PC-3 (cell line): ENCODE results near the gene PTPRD. TPM values are rescaled to one million over a fixed set of nuclear protein-coding genes. Genes with fewer than 3 reads are reported as not detected.

Source experiments
- ATAC-seq: fragments of 200-7000 bp; cut with Tn5 transposase; 2 replicates; pipeline ENCODE4 v1.9.1; 2020; ENCODE audit warnings: mild to moderate bottlenecking, moderate library complexity
- BruUV-seq: library from RNA; stranded (reverse); fragments of 400-500 nt; replicated peaks from 2 replicates; lab custom pipeline; 2021; lab: Mats Ljungman, UMichigan
- CTCF ChIA-PET: fragments of 300-600 bp; sonication (Branson Sonifier 250); formaldehyde crosslinking; loops from one replicate; lab custom pipeline; 2022; ENCODE audit warnings: antibody characterized with exemption; lab: Charles Lee
- POLR2A ChIA-PET: fragments of 300-600 bp; sonication (Branson Sonifier 250); formaldehyde crosslinking; loops from one replicate; lab custom pipeline; 2022; ENCODE audit warnings: antibody characterized with exemption; ENCODE audit not compliant: unreplicated experiment; lab: Charles Lee
- DNase-seq: peaks from one replicate; pipeline ENCODE4 v3.0.0-alpha.2; 2015
- H2AFZ ChIP-seq: fragments of 300-600 bp; sonication (generic); 2 replicates; pipeline ENCODE4 v1.6.0; 2016; ENCODE audit warnings: antibody characterized with exemption, low read length
- H3F3A ChIP-seq: fragments of 300-600 bp; sonication (generic); one replicate; pipeline ENCODE4 v1.6.0; 2017; ENCODE audit warnings: antibody characterized with exemption, low read length, control low read depth, mild to moderate bottlenecking; ENCODE audit not compliant: unreplicated experiment
- H3K27ac ChIP-seq: fragments of 300-600 bp; sonication (generic); 2 replicates; pipeline ENCODE4 v1.5.1; 2016; ENCODE audit warnings: mild to moderate bottlenecking, low read length
- H3K27me3 ChIP-seq: fragments of 300-600 bp; sonication (generic); 2 replicates; pipeline ENCODE4 v1.6.1; 2016; ENCODE audit warnings: low read length, mixed read lengths
- H3K36me3 ChIP-seq: fragments of 300-600 bp; sonication (generic); 2 replicates; pipeline ENCODE4 v1.6.1; 2016; ENCODE audit warnings: low read depth, mixed run types, low read length, mixed read lengths
- H3K4me1 ChIP-seq: fragments of 300-600 bp; sonication (generic); 2 replicates; pipeline ENCODE4 v1.5.1; 2016; ENCODE audit warnings: low read length; ENCODE audit not compliant: insufficient read depth
- H3K4me2 ChIP-seq: fragments of 300-600 bp; sonication (generic); 2 replicates; pipeline ENCODE4 v1.6.0; 2016; ENCODE audit warnings: low read length
- H3K4me3 ChIP-seq: fragments of 300-600 bp; sonication (generic); 2 replicates; pipeline ENCODE4 v1.5.1; 2016; ENCODE audit warnings: mild to moderate bottlenecking, low read length, mixed read lengths
- H3K79me2 ChIP-seq: fragments of 300-600 bp; sonication (generic); 2 replicates; pipeline ENCODE4 v1.6.1; 2017; ENCODE audit warnings: low read length, mixed read lengths
- H3K9ac ChIP-seq: fragments of 300-600 bp; sonication (generic); 2 replicates; pipeline ENCODE4 v1.6.0; 2016; ENCODE audit warnings: mild to moderate bottlenecking, low read length
- H3K9me2 ChIP-seq: fragments of 300-600 bp; sonication (generic); replicated peaks from 2 replicates; pipeline ENCODE4 v1.6.1; 2016; ENCODE audit warnings: mixed run types, low read length, mixed read lengths
- H3K9me3 ChIP-seq: fragments of 300-600 bp; sonication (generic); 2 replicates; pipeline ENCODE4 v1.6.1; 2016; ENCODE audit warnings: low read length, mixed read lengths
- H4K20me1 ChIP-seq: fragments of 300-600 bp; sonication (generic); 2 replicates; pipeline ENCODE4 v1.6.1; 2016; ENCODE audit warnings: low read length, mixed read lengths
- EZH2 ChIP-seq: fragments of 300-600 bp; sonication (generic); IDR thresholded peaks from one replicate; pipeline ENCODE4 v1.6.1; 2017; ENCODE audit warnings: antibody characterized with exemption, mild to moderate bottlenecking, low read length; ENCODE audit not compliant: unreplicated experiment
- EZH2phosphoT487 ChIP-seq: fragments of 300-600 bp; sonication (generic); IDR thresholded peaks from 2 replicates; pipeline ENCODE4 v1.6.1; 2018; ENCODE audit warnings: mild to moderate bottlenecking, antibody characterized with exemption, low read length, borderline replicate concordance
- intact Hi-C: fragments of 100-400 bp; cut with micrococcal nuclease; formaldehyde crosslinking; loops from 2 replicates; pipeline ENCODE4 v1.9.0; 2023
- total RNA-seq: library from RNA; depleted of rRNA; stranded (reverse); fragments of >200 nt; gene quantifications from 2 replicates; pipeline ENCODE4 v1.2.3, GENCODE V29; 2014
- TF ChIP-seq, protein P1 (sequence below): fragments of 300-600 bp; sonication (generic); conservative IDR thresholded peaks from 2 replicates; pipeline ENCODE4 v1.5.1; 2017; ENCODE audit warnings: antibody characterized with exemption, low read depth, mild to moderate bottlenecking, low read length

The PTPRD gene
- total RNA-seq, 1 experiment from 2014 or later = not detected

DNA sequence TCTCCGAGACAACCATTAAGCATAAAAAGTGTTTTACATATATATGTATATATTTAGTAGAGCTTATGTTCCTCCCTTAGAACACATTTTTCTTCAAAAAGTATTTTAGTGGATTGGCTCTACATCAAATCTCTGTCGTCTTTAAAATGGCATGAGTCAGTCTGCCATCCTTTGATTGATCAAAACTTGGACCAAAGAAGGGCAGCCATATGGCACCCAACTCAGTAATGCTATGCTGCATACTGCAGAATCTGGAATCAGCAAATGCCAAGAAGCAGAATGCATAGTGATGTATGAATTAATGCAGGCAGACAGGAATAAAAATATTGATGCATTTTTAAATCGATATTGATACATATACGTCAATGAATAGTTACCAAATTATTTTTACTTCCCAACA lies 1074.4 kb downstream of the PTPRD start:
- Histone ChIP-seq H2AFZ (no peak overlapping the region), H3K27me3 (no peaks in the 10 kb centered on the region), H3K79me2 (no peaks in the 10 kb centered on the region), H4K20me1 (no peaks in the 10 kb centered on the region), H3F3A (no peaks in the 10 kb centered on the region), H3K9ac (no peak overlapping the region), H3K4me1 (no peaks in the 10 kb centered on the region), H3K9me3 (no peaks in the 10 kb centered on the region), H3K4me3 (no peak overlapping the region), H3K9me2 (no peaks in the 10 kb centered on the region), H3K36me3 (no peaks in the 10 kb centered on the region), H3K4me2 (no peak overlapping the region), H3K27ac (no peak overlapping the region)
- no peak for TF ChIP-seq EZH2
- intact Hi-C loops = no loop called here
- CTCF ChIA-PET = no interaction called here
- no peak for ATAC-seq
- DNase-seq = no peak
- POLR2A ChIA-PET = no interaction called here
- no TSS peak for BruUV-seq

DNA sequence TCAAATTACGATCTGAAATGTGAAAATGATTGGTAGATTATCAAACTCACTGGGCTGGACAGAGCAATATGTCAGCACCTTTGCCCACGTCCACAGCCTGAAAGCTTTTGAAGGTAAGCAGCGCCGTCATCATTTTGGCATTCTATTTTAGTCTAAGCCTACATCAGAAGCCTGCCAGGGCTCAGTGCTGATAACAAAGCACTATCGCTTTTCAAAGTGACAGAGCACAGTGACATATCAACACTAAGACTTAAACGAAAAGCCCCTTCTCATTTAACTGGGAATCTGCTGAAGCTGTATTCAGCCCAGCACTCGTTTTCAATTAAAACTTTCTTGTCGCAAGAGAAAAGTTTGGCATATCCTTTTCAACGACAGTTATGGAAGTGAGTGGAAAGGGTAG lies 1076.3 kb downstream of the PTPRD start:
- H3K79me2 ChIP-seq = no peaks in the 10 kb centered on the region
- H4K20me1 ChIP-seq = no peaks in the 10 kb centered on the region
- no TSS peak for BruUV-seq
- no peaks in the 10 kb centered on the region for H3K27me3 ChIP-seq
- ChIA-PET CTCF (no interaction called here), POLR2A (no interaction called here)
- no peak for ATAC-seq
- TF ChIP-seq EZH2phosphoT487 (no peak), EZH2 (no peak)
- TF ChIP-seq, protein P1, sequence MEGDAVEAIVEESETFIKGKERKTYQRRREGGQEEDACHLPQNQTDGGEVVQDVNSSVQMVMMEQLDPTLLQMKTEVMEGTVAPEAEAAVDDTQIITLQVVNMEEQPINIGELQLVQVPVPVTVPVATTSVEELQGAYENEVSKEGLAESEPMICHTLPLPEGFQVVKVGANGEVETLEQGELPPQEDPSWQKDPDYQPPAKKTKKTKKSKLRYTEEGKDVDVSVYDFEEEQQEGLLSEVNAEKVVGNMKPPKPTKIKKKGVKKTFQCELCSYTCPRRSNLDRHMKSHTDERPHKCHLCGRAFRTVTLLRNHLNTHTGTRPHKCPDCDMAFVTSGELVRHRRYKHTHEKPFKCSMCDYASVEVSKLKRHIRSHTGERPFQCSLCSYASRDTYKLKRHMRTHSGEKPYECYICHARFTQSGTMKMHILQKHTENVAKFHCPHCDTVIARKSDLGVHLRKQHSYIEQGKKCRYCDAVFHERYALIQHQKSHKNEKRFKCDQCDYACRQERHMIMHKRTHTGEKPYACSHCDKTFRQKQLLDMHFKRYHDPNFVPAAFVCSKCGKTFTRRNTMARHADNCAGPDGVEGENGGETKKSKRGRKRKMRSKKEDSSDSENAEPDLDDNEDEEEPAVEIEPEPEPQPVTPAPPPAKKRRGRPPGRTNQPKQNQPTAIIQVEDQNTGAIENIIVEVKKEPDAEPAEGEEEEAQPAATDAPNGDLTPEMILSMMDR = no peak
- no peak overlapping the region for H2AFZ ChIP-seq
- no peak overlapping the region for H3K4me3 ChIP-seq
- DNase-seq = no peak
- H3K9ac ChIP-seq = no peak overlapping the region
- H3K27ac ChIP-seq = no peak overlapping the region
- intact Hi-C loops = no loop called here
- no peaks in the 10 kb centered on the region for H3K36me3 ChIP-seq
- no peaks in the 10 kb centered on the region for H3K4me1 ChIP-seq
- no peak overlapping the region for H3K4me2 ChIP-seq
- H3K9me3 ChIP-seq = no peaks in the 10 kb centered on the region
- H3K9me2 ChIP-seq = no peaks in the 10 kb centered on the region
- no peaks in the 10 kb centered on the region for H3F3A ChIP-seq

DNA sequence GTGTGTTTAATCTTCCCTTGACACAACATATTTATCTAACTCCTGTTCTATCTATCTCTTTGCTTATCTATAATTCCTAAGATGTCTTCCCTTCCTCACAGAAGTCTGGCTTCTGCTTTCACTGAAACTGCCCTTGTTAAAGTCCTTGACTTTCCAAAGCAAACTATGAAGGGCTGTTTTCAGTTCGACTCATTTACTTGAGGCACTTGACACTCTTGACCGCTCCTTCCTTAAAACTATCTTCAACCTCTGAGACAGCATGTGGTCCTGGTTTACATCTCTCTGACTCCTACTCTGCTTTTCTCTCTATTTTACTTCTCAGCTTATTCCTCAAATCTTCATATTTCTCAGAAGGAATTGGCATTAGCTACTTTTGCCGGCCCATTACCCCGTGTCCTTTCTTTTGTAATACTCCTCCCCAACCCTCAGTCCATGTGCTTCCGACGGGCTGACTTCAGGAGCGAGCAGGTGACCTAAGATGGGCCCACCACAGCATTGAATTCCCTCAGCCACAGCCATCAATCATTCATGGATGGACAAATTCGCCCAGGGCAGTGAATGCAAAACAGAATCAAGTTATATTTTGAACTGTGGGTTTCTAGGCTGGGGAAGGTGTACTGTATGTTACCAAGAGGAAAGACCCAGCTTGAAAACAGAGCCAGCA lies 1089.2 kb downstream of the PTPRD start:
- Histone ChIP-seq H3K27me3 (no peaks in the 10 kb centered on the region), H3K9me2 (no peaks in the 10 kb centered on the region), H3K36me3 (no peaks in the 10 kb centered on the region), H3K9me3 (0 out of 2 replicates have a peak, but pooled peaks cover 2% of the 10 kb centered on the region), H3K27ac (no peak overlapping the region), H3K79me2 (no peaks in the 10 kb centered on the region), H3F3A (no peaks in the 10 kb centered on the region), H3K9ac (no peak overlapping the region), H2AFZ (no peak overlapping the region), H4K20me1 (no peaks in the 10 kb centered on the region), H3K4me1 (no peaks in the 10 kb centered on the region), H3K4me3 (no peak overlapping the region), H3K4me2 (no peak overlapping the region)
- ATAC-seq (no peak), DNase-seq (no peak)
- CTCF ChIA-PET = no interaction called here
- POLR2A ChIA-PET = no interaction called here
- TF ChIP-seq, protein P1 = no peak
- TF ChIP-seq EZH2phosphoT487 (no peak), EZH2 (no peak)
- BruUV-seq = no TSS peak
- intact Hi-C loops = no loop called here
